GM06990 (cell line): ENCODE results near the gene PDPK1.

Source experiments
- DNase-seq: peaks from one replicate; pipeline ENCODE4 v3.0.0-alpha.2; 2011; ENCODE audit not compliant: insufficient read length; ENCODE audit errors: extremely low read depth
- H3K27me3 ChIP-seq: replicated peaks from 2 replicates; pipeline ENCODE4 v1.6.0; 2011; ENCODE audit warnings: low read length; ENCODE audit not compliant: control insufficient read depth, insufficient read depth
- H3K36me3 ChIP-seq: 2 replicates; pipeline ENCODE4 v1.5.1; 2011; ENCODE audit warnings: low read length; ENCODE audit not compliant: control insufficient read depth, insufficient read depth
- H3K4me3 ChIP-seq: replicated peaks from 2 replicates; pipeline ENCODE4 v1.5.1; 2011; ENCODE audit warnings: low read depth, mild to moderate bottlenecking, control low read depth, low read length
- TF ChIP-seq, protein P1 (sequence below): IDR thresholded peaks from 2 replicates; pipeline ENCODE4 v1.5.1; 2011; ENCODE audit warnings: low read length, control low read depth, mild to moderate bottlenecking, inconsistent platforms; ENCODE audit not compliant: insufficient read depth, poor library complexity, severe bottlenecking

PDPK1 gene

DNA sequence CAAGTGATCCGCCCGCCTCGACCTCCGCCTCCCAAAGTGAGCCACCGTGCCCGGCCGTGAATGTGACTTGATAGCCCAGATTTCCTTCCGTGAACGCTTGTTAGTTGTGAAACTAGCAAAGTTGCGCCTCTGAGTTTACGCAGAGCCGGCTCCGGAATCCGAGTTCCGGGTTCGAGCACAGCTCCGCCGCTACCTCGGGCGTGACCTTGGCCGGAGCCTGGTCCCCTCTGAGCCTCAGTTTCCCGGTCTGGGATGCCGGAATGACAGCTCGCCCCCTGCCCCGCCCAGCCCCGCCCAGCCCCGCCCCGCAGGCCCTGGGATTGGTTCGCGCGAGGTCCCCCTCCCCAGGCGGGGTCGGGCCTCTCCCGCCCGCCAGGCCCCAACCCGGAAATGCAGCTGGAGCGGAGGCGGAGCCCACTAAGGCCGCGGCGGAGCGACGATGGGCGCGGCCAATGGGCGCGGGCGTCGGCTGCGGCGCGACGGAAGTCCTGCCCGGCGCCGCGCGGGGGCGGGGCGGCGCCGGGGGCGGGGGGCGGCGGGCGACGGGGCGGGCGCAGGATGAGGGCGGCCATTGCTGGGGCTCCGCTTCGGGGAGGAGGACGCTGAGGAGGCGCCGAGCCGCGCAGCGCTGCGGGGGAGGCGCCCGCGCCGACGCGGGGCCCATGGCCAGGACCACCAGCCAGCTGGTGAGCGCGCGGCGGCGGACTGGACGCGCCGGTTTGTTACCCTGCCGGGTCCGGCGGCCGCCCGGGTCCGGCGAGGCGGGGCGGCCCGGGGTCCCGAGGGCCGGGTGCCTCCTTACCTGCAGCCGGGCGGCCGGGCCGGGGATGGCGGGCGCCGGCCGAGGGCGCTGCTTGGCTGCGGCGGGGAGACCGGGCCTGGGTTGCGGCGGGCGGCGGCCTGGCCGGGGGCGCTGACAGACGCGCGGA, at the start of gene PDPK1:
Gene PDPK1, plus strand, starts transcription at position 571 of the 929 bp plus-strand sequence. Its CDS starts 92 bp downstream, at position 663.
- H3K4me3 ChIP-seq: peak within 1 kb of the TSS; percentile 81
- no peaks in the 10 kb centered on the region for H3K27me3 ChIP-seq
- TF ChIP-seq, protein P1, sequence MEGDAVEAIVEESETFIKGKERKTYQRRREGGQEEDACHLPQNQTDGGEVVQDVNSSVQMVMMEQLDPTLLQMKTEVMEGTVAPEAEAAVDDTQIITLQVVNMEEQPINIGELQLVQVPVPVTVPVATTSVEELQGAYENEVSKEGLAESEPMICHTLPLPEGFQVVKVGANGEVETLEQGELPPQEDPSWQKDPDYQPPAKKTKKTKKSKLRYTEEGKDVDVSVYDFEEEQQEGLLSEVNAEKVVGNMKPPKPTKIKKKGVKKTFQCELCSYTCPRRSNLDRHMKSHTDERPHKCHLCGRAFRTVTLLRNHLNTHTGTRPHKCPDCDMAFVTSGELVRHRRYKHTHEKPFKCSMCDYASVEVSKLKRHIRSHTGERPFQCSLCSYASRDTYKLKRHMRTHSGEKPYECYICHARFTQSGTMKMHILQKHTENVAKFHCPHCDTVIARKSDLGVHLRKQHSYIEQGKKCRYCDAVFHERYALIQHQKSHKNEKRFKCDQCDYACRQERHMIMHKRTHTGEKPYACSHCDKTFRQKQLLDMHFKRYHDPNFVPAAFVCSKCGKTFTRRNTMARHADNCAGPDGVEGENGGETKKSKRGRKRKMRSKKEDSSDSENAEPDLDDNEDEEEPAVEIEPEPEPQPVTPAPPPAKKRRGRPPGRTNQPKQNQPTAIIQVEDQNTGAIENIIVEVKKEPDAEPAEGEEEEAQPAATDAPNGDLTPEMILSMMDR: no peak
- H3K36me3 ChIP-seq: peaks cover 2% of the 10 kb centered on the region
- DNase-seq: peak; percentile 96

DNA sequence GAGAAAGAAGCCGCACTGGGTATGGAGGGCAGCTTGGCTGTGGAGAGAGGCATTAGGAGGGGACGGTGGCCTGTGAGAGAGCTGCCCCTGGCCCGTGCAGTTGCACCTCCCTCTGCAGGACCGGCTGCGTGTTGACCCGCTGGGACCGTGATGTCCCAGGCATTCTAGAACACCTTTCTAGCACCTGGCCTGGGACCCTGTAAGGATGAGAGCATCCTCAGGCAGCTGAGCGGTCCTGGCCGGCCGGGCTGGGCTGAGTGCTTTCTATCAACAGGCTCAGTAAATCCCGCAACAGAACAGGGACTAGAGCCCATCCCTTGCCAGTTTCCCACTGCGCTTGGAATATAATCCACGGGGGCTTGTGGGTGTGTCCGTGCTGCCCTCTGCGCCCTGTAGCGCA, 48.2 kb upstream of the PDPK1 start:
- Histone ChIP-seq H3K4me3 (no peak overlapping the region), H3K36me3 (no peaks in the 10 kb centered on the region; the same call in 1 of the 2 replicates), H3K27me3 (no peaks in the 10 kb centered on the region)
- DNase-seq: no peak
- TF ChIP-seq, protein P1: no peak

DNA sequence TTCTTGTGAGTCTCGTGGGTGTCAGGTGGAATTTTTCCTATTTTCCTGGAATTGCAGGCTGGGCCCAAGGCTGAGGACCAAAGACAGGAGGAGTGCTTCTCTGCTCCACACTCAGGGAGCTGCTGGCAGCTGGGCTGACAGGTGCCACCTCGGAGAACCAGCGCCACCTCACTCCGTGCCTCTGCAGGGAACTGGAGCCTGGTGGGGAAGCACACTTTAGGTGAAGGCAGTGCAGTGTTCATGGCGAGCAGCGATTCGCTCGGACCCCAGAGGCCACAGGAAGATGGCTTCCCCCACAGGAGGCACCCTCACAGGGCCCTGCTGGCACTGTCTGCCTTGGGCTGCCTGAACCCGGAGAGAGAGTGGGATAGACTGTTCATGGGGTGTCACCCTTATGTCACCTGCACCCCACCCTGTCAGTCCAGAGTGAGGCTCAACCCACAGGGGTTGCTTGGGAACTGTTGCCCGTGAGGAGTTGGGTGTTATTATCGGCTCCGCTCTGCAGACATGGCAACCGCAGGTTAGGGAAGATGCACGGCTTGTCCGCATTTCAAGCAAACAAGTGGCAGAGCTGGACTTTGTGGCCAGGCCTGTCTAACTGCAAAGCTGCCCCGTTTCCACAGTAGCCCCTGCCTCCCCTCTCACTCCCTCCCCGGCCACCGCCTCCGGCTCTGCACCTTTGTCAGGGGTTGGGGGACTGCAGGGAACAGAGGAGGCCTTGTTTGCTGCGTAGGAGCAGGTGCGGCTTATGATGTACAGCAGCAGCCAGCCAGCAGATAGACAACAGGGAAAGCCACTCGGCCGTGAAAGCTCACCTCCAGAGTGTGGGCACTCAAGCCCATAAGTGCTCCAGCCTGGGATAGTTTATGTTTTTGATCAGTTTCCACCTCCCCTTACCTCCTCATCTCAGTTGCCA, 47.4 kb upstream of the PDPK1 start:
- no peaks in the 10 kb centered on the region; the same call in 1 of the 2 replicates for H3K36me3 ChIP-seq
- no peak overlapping the region for H3K4me3 ChIP-seq
- no peaks in the 10 kb centered on the region for H3K27me3 ChIP-seq
- no peak for DNase-seq
- TF ChIP-seq, protein P1: no peak

DNA sequence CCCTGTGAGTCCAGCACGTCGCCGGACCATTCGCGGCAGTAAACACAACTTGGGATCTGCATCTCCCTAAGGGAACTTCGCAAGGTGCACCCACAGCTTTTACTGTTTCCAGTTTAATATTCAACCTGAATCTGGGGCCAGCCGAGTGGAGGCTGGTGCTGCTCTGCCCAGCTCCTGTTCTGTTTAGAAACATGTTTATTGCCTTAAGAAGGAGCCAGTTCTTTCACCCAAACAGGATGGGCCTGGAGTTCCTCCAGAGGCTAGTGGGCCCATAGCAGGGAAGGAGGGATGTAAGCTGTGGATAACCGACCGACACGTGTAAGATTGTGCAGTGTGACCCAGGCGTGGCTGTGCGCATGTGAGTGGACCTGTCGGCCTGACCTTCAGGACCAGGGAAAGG, 45.5 kb upstream of the PDPK1 start:
- Histone ChIP-seq H3K27me3 (no peaks in the 10 kb centered on the region), H3K4me3 (no peak overlapping the region), H3K36me3 (no peaks in the 10 kb centered on the region; the same call in 1 of the 2 replicates)
- TF ChIP-seq, protein P1: no peak
- no peak for DNase-seq

DNA sequence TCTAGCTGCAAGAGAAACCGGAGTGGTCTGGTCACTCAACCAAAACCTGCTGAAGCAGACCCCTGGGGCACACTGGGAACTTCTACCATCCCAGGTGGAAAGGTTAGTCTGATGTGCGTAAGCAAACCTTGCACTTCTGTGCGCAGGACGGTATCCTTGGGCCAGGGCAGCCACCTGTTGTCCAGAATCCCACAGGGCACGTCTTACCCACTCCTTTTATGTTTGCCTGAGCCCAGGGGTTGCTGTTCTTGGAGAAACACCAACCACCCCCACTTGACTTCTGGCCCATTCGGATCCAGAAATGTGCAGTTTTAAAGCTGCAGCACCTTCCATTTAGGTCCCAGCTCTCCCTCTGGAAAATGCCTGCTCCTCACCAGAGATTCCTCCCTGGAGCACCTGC, 44.2 kb upstream of the PDPK1 start:
- TF ChIP-seq, protein P1: no peak
- H3K36me3 ChIP-seq: peaks cover 2% of the 10 kb centered on the region
- no peak overlapping the region for H3K4me3 ChIP-seq
- no peak for DNase-seq
- H3K27me3 ChIP-seq: no peaks in the 10 kb centered on the region
